ENCODE data around the gene KLF13.

GRCh38 chr15:31302029-31302657 lies 24.5 kb upstream of the KLF13 start:
- TF ChIP-seq RAD21 (IDR thresholded peaks at IDR 0.05; ENCODE audit: insufficient read depth, low read depth, low read length) = no peak
- TF ChIP-seq SMARCA5 (IDR thresholded peaks at IDR 0.05) = no peak
- no peak for TF ChIP-seq EZH2 (IDR thresholded peaks at IDR 0.05; ENCODE audit: borderline replicate concordance, control insufficient read depth, low read depth, low read length)
- no peak for TF ChIP-seq TCF7 (IDR thresholded peaks at IDR 0.05; ENCODE audit: borderline replicate concordance)
- no peak for TF ChIP-seq BACH1 (IDR thresholded peaks at IDR 0.05; ENCODE audit: borderline replicate concordance)
- TF ChIP-seq POLR2A (IDR thresholded peaks at IDR 0.05; ENCODE audit: low read depth, low read length) = no peak
- TF ChIP-seq RFX5 (IDR thresholded peaks at IDR 0.05; ENCODE audit: low read depth, low read length) = no peak
